Vagina (tissue), 2 donors: ENCODE results near the gene KIRREL3. TPM values are rescaled to one million over a fixed set of nuclear protein-coding genes. Genes with fewer than 3 reads are reported as not detected.

Source experiments
- DNase-seq, 2 donors: peaks; one replicate each; pipeline ENCODE4 v3.0.0-alpha.2; 2017; ENCODE audit errors: extremely low spot score in 2 of 2
- H3K27ac ChIP-seq: fragments of 200-600 bp; sonication (generic); one replicate; pipeline ENCODE4 v1.5.1; 2019
- H3K27me3 ChIP-seq: fragments of 200-600 bp; sonication (generic); one replicate; pipeline ENCODE4 v1.5.1; 2019
- H3K36me3 ChIP-seq, 2 donors: fragments of 200-600 bp; sonication (generic); one replicate each; pipeline ENCODE4 v1.5.1; 2017 to 2019
- H3K4me1 ChIP-seq: fragments of 200-600 bp; sonication (generic); one replicate; pipeline ENCODE4 v1.5.1; 2019
- H3K4me3 ChIP-seq, 2 donors: fragments of 200-600 bp; sonication (generic); 1 replicate in 1 of 2; 2 replicates in 1 of 2; pipeline ENCODE4 v1.5.1; 2016 to 2019
- H3K9me3 ChIP-seq: fragments of 200-600 bp; sonication (generic); one replicate; pipeline ENCODE4 v1.5.1; 2019
- POLR2A ChIP-seq, 2 donors: fragments of 450-650 bp; IDR thresholded peaks; one replicate each; pipeline ENCODE4 v1.6.1; 2017; ENCODE audit warnings: antibody characterized with exemption in 2 of 2, mild to moderate bottlenecking in 2 of 2, moderate library complexity in 2 of 2
- POLR2AphosphoS5 ChIP-seq, 2 donors: sonication (generic); formaldehyde crosslinking; IDR thresholded peaks; one replicate each; pipeline ENCODE4 v1.9.0; 2017; ENCODE audit warnings: antibody characterized with exemption in 2 of 2, mild to moderate bottlenecking in 2 of 2, low read depth in 1 of 2; ENCODE audit not compliant: insufficient read depth in 1 of 2
- intact Hi-C: fragments of 100-400 bp; cut with DNase I; formaldehyde crosslinking; loops from one replicate; pipeline ENCODE4 v1.15.1; 2023
- total RNA-seq: library from RNA; depleted of rRNA; stranded (reverse); fragments of >200 nt; gene quantifications from one replicate; pipeline ENCODE4 v1.2.3, GENCODE V29; 2016
- TF ChIP-seq, protein P1 (sequence below), 3 experiments: fragments of 450-650 bp in 2 of 3; fragments of 200-600 bp in 1 of 3; sonication (generic) in 1 of 3; IDR thresholded peaks; one replicate each; pipeline ENCODE4 v1.5.1; 2017 to 2019; ENCODE audit warnings: antibody characterized with exemption in 3 of 3, mild to moderate bottlenecking in 2 of 3, moderate library complexity in 2 of 3

The KIRREL3 gene
- total RNA-seq, 1 donor from 2014 or later, result not detected

- no peak for DNase-seq
- no peaks in the 10 kb centered on the region for H3K27me3 ChIP-seq
- no peak overlapping the region for H3K27ac ChIP-seq
- intact Hi-C loops, result no loop called here
- no peaks in the 10 kb centered on the region for H3K9me3 ChIP-seq
- H3K4me1 ChIP-seq, result no peaks in the 10 kb centered on the region
- H3K4me3 ChIP-seq, result no peak overlapping the region
- no peaks in the 10 kb centered on the region for H3K36me3 ChIP-seq
- TF ChIP-seq POLR2AphosphoS5 (IDR thresholded peaks at IDR 0.05; ENCODE audit: insufficient read depth in 1 of 2, low read depth in 1 of 2) (no peak), POLR2A (IDR thresholded peaks at IDR 0.05) (no peak)
- TF ChIP-seq, protein P1, sequence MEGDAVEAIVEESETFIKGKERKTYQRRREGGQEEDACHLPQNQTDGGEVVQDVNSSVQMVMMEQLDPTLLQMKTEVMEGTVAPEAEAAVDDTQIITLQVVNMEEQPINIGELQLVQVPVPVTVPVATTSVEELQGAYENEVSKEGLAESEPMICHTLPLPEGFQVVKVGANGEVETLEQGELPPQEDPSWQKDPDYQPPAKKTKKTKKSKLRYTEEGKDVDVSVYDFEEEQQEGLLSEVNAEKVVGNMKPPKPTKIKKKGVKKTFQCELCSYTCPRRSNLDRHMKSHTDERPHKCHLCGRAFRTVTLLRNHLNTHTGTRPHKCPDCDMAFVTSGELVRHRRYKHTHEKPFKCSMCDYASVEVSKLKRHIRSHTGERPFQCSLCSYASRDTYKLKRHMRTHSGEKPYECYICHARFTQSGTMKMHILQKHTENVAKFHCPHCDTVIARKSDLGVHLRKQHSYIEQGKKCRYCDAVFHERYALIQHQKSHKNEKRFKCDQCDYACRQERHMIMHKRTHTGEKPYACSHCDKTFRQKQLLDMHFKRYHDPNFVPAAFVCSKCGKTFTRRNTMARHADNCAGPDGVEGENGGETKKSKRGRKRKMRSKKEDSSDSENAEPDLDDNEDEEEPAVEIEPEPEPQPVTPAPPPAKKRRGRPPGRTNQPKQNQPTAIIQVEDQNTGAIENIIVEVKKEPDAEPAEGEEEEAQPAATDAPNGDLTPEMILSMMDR (IDR thresholded peaks at IDR 0.05), result no peak
Observed at GRCh38 chr11:126840201-126840886, 160.2 kb downstream of the KIRREL3 start.

DNA sequence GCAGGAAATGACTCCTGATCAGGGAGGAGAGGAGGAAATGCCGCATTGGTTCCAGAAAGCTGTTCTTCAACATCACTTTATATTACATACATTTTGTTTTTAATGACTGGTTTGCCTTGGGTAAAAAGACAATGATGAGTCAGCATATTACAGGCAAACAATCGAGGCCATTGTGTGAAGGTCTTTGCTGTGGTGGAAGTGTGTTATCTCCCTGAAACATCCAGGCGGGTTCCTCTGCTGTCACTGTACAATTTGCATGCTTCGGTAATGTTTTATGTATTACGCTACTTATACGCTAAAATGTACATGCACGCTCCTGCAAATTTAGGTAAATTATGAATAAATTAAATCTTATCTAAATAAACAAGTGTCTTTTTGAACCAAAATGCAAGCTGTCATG is 161.1 kb downstream of the KIRREL3 start:
- no peak overlapping the region for H3K4me3 ChIP-seq
- DNase-seq, result no peak
- no peaks in the 10 kb centered on the region for H3K36me3 ChIP-seq
- H3K27ac ChIP-seq, result no peak overlapping the region
- no peaks in the 10 kb centered on the region for H3K27me3 ChIP-seq
- no peak for TF ChIP-seq POLR2AphosphoS5 (IDR thresholded peaks at IDR 0.05; ENCODE audit: insufficient read depth in 1 of 2, low read depth in 1 of 2)
- intact Hi-C loops, result no loop called here
- no peaks in the 10 kb centered on the region for H3K9me3 ChIP-seq
- no peaks in the 10 kb centered on the region for H3K4me1 ChIP-seq

DNA sequence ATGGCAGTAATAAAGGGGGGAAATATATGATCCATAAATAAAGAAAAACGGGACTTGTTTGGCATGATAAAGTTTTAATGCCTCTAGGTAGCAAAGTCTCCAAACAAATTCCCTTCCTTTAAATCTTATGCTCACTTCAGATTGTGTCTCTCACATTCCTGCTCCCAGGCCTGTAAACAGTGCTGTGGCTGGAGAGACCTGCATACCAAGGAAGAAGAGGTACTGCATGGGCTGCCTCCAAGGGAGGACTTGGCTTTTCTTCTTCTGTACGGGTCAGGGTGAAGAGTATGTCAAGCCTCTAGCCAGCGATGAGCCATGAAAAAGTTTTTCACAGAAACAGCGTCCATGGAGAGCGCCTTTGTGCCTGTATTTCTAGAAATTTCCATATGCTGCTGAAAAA is 161.8 kb downstream of the KIRREL3 start:
- Histone ChIP-seq H3K36me3 (no peaks in the 10 kb centered on the region), H3K4me3 (no peak overlapping the region), H3K4me1 (no peaks in the 10 kb centered on the region), H3K9me3 (no peaks in the 10 kb centered on the region), H3K27ac (no peak overlapping the region), H3K27me3 (no peaks in the 10 kb centered on the region)
- intact Hi-C loops, result no loop called here
- no peak for TF ChIP-seq POLR2AphosphoS5 (IDR thresholded peaks at IDR 0.05; ENCODE audit: insufficient read depth in 1 of 2, low read depth in 1 of 2)
- TF ChIP-seq, protein P1 (IDR thresholded peaks at IDR 0.05), result no peak
- TF ChIP-seq POLR2A (IDR thresholded peaks at IDR 0.05), result no peak
- no peak for DNase-seq

- Histone ChIP-seq H3K4me1 (no peaks in the 10 kb centered on the region), H3K4me3 (no peak overlapping the region), H3K27ac (no peak overlapping the region), H3K36me3 (no peaks in the 10 kb centered on the region), H3K27me3 (no peaks in the 10 kb centered on the region), H3K9me3 (no peaks in the 10 kb centered on the region)
- intact Hi-C loops, result no loop called here
- TF ChIP-seq POLR2AphosphoS5 (IDR thresholded peaks at IDR 0.05; ENCODE audit: insufficient read depth in 1 of 2, low read depth in 1 of 2) (no peak), POLR2A (IDR thresholded peaks at IDR 0.05) (no peak)
- TF ChIP-seq, protein P1 (IDR thresholded peaks at IDR 0.05), result no peak
- DNase-seq, result no peak
Observed at GRCh38 chr11:126837581-126837980, 163.0 kb downstream of the KIRREL3 start.

DNA sequence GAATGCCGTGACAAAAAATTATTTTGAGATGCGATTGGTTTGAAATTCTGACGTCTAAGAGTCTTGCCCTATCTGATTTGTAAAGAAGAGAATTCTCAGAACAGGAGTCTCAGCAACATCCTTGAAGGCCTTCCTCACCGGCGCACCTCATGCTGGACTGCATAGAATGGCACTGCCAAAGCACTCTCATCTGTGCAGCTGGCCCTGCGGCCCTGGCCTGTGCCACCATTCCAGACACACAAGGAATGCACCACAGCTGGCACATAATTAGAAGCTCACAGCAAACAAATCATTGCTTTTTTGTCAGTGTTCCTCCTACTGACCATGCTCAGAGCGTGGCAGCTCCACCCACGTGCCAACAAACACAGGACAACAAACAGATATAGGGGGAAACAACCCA is 166.0 kb downstream of the KIRREL3 start:
- Histone ChIP-seq H3K27ac (no peak overlapping the region), H3K9me3 (no peaks in the 10 kb centered on the region), H3K36me3 (no peaks in the 10 kb centered on the region), H3K4me1 (no peaks in the 10 kb centered on the region), H3K4me3 (no peak overlapping the region), H3K27me3 (no peaks in the 10 kb centered on the region)
- no peak for DNase-seq
- intact Hi-C loops, result no loop called here
- TF ChIP-seq POLR2A (IDR thresholded peaks at IDR 0.05) (no peak), POLR2AphosphoS5 (IDR thresholded peaks at IDR 0.05; ENCODE audit: insufficient read depth in 1 of 2, low read depth in 1 of 2) (no peak)
- TF ChIP-seq, protein P1 (IDR thresholded peaks at IDR 0.05), result no peak
